ENCODE results near the gene CSF1R.

Gene CSF1R

GRCh38 chr5:150057996-150058395 lies 28.4 kb downstream of the CSF1R start:
- Histone ChIP-seq H3K4me2 (ENCODE audit: low read length) (no peak overlapping the region), H3K79me2 (ENCODE audit: insufficient read depth, low read length) (no peaks in the 10 kb centered on the region), H3K9me3 (ENCODE audit: low read length) (no peaks in the 10 kb centered on the region), H3K9ac (ENCODE audit: low read length) (no peak overlapping the region), H3K4me3 (ENCODE audit: low read depth, low read length, poor library complexity, severe bottlenecking) (no peak overlapping the region), H3K9me2 (ENCODE audit: low read depth, low read length) (no peaks in the 10 kb centered on the region), H3K36me3 (ENCODE audit: insufficient read depth, low read length) (peaks cover 25% of the 10 kb centered on the region), H3K4me1 (ENCODE audit: insufficient read depth, low read length, severe bottlenecking) (no peaks in the 10 kb centered on the region), H3K27ac (ENCODE audit: low read depth, low read length, poor library complexity, severe bottlenecking) (no peak overlapping the region), H4K20me1 (ENCODE audit: insufficient read depth, low read length) (no peaks in the 10 kb centered on the region), H3K27me3 (ENCODE audit: insufficient read depth, low read length) (no peaks in the 10 kb centered on the region), H2AFZ (ENCODE audit: low read length) (no peak overlapping the region), H3F3A (ENCODE audit: insufficient read depth, low read length) (no peaks in the 10 kb centered on the region)
- TF ChIP-seq EZH2 (IDR thresholded peaks at IDR 0.05; ENCODE audit: borderline replicate concordance, low read length) = no peak
- TF ChIP-seq, protein P1, sequence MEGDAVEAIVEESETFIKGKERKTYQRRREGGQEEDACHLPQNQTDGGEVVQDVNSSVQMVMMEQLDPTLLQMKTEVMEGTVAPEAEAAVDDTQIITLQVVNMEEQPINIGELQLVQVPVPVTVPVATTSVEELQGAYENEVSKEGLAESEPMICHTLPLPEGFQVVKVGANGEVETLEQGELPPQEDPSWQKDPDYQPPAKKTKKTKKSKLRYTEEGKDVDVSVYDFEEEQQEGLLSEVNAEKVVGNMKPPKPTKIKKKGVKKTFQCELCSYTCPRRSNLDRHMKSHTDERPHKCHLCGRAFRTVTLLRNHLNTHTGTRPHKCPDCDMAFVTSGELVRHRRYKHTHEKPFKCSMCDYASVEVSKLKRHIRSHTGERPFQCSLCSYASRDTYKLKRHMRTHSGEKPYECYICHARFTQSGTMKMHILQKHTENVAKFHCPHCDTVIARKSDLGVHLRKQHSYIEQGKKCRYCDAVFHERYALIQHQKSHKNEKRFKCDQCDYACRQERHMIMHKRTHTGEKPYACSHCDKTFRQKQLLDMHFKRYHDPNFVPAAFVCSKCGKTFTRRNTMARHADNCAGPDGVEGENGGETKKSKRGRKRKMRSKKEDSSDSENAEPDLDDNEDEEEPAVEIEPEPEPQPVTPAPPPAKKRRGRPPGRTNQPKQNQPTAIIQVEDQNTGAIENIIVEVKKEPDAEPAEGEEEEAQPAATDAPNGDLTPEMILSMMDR (IDR thresholded peaks at IDR 0.05; ENCODE audit: low read length) = no peak

- no peaks in the 10 kb centered on the region for H3F3A ChIP-seq (ENCODE audit: insufficient read depth, low read length)
These were observed 28.8 kb downstream of the CSF1R start for GRCh38 chr5:150057511-150057910.

GRCh38 chr5:150057052-150057451 lies 29.3 kb downstream of the CSF1R start:
- H3K36me3 ChIP-seq (ENCODE audit: insufficient read depth, low read length) = peaks cover 35% of the 10 kb centered on the region
- H3K4me1 ChIP-seq (ENCODE audit: insufficient read depth, low read length, severe bottlenecking) = no peaks in the 10 kb centered on the region
- H3K4me3 ChIP-seq (ENCODE audit: low read depth, low read length, poor library complexity, severe bottlenecking) = no peak overlapping the region
- TF ChIP-seq EZH2 (IDR thresholded peaks at IDR 0.05; ENCODE audit: borderline replicate concordance, low read length) = no peak
- TF ChIP-seq, protein P1 (IDR thresholded peaks at IDR 0.05; ENCODE audit: low read length) = no peak
- no peaks in the 10 kb centered on the region for H3K27me3 ChIP-seq (ENCODE audit: insufficient read depth, low read length)
- H3K9me2 ChIP-seq (ENCODE audit: low read depth, low read length) = no peaks in the 10 kb centered on the region
- H3K9me3 ChIP-seq (ENCODE audit: low read length) = no peaks in the 10 kb centered on the region
- H3F3A ChIP-seq (ENCODE audit: insufficient read depth, low read length) = no peaks in the 10 kb centered on the region
- H3K27ac ChIP-seq (ENCODE audit: low read depth, low read length, poor library complexity, severe bottlenecking) = no peak overlapping the region
- no peak overlapping the region for H3K4me2 ChIP-seq (ENCODE audit: low read length)
- no peak overlapping the region for H2AFZ ChIP-seq (ENCODE audit: low read length)
- no peaks in the 10 kb centered on the region for H4K20me1 ChIP-seq (ENCODE audit: insufficient read depth, low read length)
- H3K79me2 ChIP-seq (ENCODE audit: insufficient read depth, low read length) = no peaks in the 10 kb centered on the region
- no peak overlapping the region for H3K9ac ChIP-seq (ENCODE audit: low read length)

More at GRCh38 chr5:150057511-150057910, 28.8 kb downstream of the CSF1R start:
- no peaks in the 10 kb centered on the region for H3K9me2 ChIP-seq (ENCODE audit: low read depth, low read length)
- H3K4me2 ChIP-seq (ENCODE audit: low read length) = no peak overlapping the region
- H4K20me1 ChIP-seq (ENCODE audit: insufficient read depth, low read length) = no peaks in the 10 kb centered on the region
- H3K9me3 ChIP-seq (ENCODE audit: low read length) = no peaks in the 10 kb centered on the region
- no peak overlapping the region for H3K27ac ChIP-seq (ENCODE audit: low read depth, low read length, poor library complexity, severe bottlenecking)
- no peak overlapping the region for H3K4me3 ChIP-seq (ENCODE audit: low read depth, low read length, poor library complexity, severe bottlenecking)
- no peak for TF ChIP-seq EZH2 (IDR thresholded peaks at IDR 0.05; ENCODE audit: borderline replicate concordance, low read length)
- TF ChIP-seq, protein P1 (IDR thresholded peaks at IDR 0.05; ENCODE audit: low read length) = no peak
- no peak overlapping the region for H3K9ac ChIP-seq (ENCODE audit: low read length)
- H3K4me1 ChIP-seq (ENCODE audit: insufficient read depth, low read length, severe bottlenecking) = no peaks in the 10 kb centered on the region
- H3K36me3 ChIP-seq (ENCODE audit: insufficient read depth, low read length) = peaks cover 30% of the 10 kb centered on the region
- no peaks in the 10 kb centered on the region for H3K27me3 ChIP-seq (ENCODE audit: insufficient read depth, low read length)
- H2AFZ ChIP-seq (ENCODE audit: low read length) = no peak overlapping the region
- H3K79me2 ChIP-seq (ENCODE audit: insufficient read depth, low read length) = no peaks in the 10 kb centered on the region
